NCI-H128 (cell line): Measurements from ENCODE around the gene LHFPL2.
"Not testable (repeated sequence)": the region's sequence is repeated elsewhere in the genome, so short reads cannot be mapped to it uniquely, and the experiment has no call there.

Experiments used
- DNase-seq: peaks from one replicate; lab custom pipeline; 2025; ENCODE audit not compliant: unreplicated experiment; lab: John Stamatoyannopoulos, UW

Gene LHFPL2

GRCh38 chr5:78621291-78621738 lies 27.3 kb downstream of the LHFPL2 start:
- no peak for DNase-seq

GRCh38 chr5:78620119-78620518 lies 28.5 kb downstream of the LHFPL2 start:
- not testable (repeated sequence) for DNase-seq

GRCh38 chr5:78618303-78618702 lies 30.3 kb downstream of the LHFPL2 start:
- no peak for DNase-seq

- no peak for DNase-seq
Observed at GRCh38 chr5:78615697-78616096, 32.9 kb downstream of the LHFPL2 start.

GRCh38 chr5:78614816-78615215 lies 33.8 kb downstream of the LHFPL2 start:
- no peak for DNase-seq

GRCh38 chr5:78613756-78614155 lies 34.8 kb downstream of the LHFPL2 start:
- DNase-seq, result no peak

GRCh38 chr5:78613151-78613533 lies 35.4 kb downstream of the LHFPL2 start:
- DNase-seq, result no peak

- DNase-seq, result no peak
Observed at GRCh38 chr5:78612227-78613150, 36.1 kb downstream of the LHFPL2 start.

- DNase-seq, result no peak
Observed at GRCh38 chr5:78611126-78611605, 37.4 kb downstream of the LHFPL2 start.

GRCh38 chr5:78610636-78611035 lies 37.9 kb downstream of the LHFPL2 start:
- no peak for DNase-seq

- no peak for DNase-seq
Observed at GRCh38 chr5:78610163-78610583, 38.4 kb downstream of the LHFPL2 start.

GRCh38 chr5:78607864-78608263 lies 40.7 kb downstream of the LHFPL2 start:
- DNase-seq, result no peak

GRCh38 chr5:78606241-78606640 lies 42.3 kb downstream of the LHFPL2 start:
- DNase-seq, result no peak

- DNase-seq, result no peak
Observed at GRCh38 chr5:78605611-78606010, 43.0 kb downstream of the LHFPL2 start.

- DNase-seq, result no peak
Observed at GRCh38 chr5:78604689-78605285, 43.8 kb downstream of the LHFPL2 start.

- DNase-seq, result no peak
Observed at GRCh38 chr5:78603636-78604175, 44.9 kb downstream of the LHFPL2 start.

GRCh38 chr5:78602400-78602799 lies 46.2 kb downstream of the LHFPL2 start:
- DNase-seq, result no peak

- no peak for DNase-seq
Observed at GRCh38 chr5:78601559-78602314, 46.8 kb downstream of the LHFPL2 start.

GRCh38 chr5:78600687-78601414 lies 47.7 kb downstream of the LHFPL2 start:
- DNase-seq, result no peak

GRCh38 chr5:78598973-78599372 lies 49.6 kb downstream of the LHFPL2 start:
- DNase-seq, result no peak
